ENCODE data around the gene IQSEC2.

The IQSEC2 gene

DNA sequence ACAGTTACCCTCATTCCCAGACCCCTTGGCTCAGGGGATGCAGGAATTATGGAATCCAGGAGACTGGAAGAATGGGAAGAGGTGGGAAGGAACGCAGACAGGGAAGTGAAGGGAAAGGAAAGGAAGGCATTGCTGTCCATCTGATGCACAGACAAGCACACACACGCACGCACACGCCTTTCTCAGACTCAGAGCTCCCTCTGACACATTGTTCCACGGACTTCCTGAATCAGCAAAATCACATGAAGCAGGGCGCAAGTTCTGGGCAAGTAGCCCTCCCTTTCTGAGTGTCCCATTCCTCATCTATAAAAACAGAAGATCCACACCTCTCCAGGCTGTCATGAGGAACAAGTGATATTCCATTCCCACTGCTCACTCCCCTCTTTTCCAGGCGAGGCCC is 13.2 kb downstream of the IQSEC2 start:
- no peak for DNase-seq (ENCODE audit: low read depth, low spot score)

DNA sequence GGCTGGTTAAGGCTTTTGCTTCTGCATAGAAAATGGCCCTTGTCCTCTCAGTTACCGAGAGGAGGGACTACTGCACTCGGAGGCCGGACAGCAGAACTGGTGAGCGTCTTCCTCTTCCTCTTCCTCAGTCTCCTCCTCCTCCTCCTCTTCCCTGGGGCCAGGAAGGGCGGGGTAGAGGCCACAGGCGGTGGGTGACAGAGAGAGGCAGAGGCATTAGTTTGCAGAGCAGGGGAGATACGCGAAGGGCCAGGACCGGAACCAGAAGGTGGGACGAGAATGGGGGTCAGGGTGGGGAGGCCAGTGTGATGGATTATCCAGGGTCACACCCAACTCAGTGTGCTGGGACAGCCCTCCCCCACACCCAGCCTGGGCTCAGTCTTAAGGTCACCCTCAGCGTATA is 14.5 kb downstream of the IQSEC2 start:
- no peak for DNase-seq (ENCODE audit: low read depth, low spot score)

DNA sequence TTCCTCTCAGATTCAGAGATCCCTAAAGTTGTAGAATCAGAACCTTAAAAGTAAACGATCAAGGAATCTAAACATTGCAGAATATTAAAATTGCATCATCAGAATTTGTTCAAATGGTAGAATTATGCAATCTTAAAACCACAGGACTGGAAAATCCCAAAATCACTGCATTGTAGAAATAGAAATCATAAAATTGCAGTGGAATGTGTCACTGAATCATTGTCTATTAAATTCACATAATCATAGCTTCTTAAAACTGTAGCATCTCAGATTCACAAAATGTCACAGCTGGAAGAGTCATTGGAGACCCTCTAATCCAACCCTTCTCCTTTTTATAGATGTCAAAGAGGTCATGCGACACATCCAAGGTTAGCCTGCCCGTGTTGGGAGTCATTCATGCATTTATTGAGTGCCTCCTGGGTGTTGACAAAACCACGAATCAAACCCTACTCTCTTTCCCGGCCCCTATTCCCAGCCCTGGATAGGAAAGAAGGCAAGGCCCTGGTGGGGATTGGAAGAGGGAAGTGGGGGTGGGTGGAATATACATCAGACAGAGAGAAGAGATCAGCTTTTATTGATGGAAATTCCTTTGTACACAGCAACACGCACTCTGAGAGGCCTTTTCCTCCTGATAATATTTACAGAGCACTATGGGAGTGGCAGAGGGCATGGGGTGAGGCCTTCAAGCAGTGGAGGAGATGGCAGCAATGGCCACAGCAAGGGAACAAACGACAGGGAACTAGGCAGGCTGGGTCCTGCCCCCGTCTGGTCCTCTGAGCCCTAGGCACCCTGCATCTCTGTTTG is 15.4 kb downstream of the IQSEC2 start:
- no peak for DNase-seq (ENCODE audit: low read depth, low spot score)

DNA sequence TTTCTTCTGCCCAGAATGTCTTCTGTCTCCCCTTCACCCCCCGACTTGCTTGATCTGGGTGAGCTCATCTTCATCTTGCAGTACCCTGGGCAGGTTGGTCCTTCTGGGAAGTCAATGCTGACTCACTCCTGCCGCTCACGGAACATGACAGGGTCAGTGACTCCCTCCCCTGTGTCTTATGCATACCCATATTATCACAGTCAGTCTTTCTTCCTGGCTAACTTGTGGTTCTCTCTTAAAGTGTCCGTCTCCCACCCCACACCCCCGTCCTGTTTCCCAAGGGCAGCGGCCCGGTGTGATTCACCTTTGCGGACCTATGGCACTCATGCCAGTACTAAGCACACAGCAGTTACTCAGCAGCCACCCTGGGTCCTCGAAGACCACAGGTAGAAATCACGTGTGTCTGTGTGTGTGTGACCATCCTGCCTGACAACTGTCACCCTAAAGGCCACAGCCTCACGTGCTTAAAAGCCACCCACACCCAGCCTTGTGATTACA is 17.7 kb downstream of the IQSEC2 start:
- no peak for DNase-seq (ENCODE audit: low read depth, low spot score)

DNA sequence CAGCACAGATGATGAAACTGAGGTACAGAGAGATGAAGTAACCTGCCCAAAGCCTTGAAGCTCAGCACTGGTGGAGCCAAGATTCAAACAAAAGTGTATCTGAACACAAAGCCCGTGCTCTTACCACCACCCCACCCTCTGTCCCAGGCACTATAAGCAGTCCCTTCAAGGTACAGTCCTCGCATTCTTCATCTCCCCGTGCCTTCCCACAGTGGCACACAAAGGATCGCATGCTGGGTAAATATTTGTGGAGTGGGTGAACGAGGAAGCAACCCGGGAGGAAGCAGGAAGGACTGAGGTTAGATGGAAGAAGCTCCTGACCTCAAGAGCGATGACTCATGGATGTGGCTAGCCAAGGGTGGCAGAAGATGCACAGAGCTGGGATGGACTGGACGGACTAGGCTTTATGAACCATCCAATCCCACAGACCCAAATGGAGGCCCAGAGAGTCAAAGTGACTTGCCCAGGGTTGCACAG is 18.4 kb downstream of the IQSEC2 start:
- DNase-seq (ENCODE audit: low read depth, low spot score), result no peak

DNA sequence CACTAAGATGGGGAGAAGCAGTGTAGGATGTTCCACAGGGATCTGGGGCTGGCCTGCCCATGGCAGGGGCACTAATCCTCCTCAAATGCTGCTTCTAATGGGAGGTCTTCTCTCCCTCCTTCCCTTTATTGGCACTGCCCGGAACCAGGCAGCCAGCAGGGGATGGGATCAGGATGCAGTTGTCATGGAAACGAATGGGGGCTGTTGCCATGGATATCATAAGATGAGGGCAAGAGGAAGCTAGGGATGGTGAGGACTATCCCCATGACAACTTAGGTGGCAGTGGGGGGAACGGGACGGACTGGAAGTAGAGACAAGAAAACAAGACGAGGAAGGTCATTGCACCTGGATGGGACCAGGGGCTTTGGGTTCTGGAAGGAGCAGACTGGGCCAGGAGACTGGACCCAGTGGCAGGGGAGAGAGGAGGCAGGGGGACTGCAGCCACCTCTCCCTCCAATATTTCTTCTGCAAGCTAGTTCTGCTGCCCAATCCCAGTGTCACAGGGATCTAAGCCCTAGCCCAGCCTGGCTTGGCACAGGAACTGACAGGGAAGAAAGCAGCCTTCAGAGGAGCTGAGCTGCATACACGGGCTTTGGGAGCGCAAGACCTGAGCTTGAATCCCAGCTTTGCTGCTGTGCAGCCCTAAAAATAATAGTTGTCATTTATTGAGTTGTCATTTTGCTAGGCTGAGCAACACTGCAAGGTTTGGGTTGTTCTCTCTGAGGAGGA is 19.0 kb downstream of the IQSEC2 start:
- no peak for DNase-seq (ENCODE audit: low read depth, low spot score)

DNA sequence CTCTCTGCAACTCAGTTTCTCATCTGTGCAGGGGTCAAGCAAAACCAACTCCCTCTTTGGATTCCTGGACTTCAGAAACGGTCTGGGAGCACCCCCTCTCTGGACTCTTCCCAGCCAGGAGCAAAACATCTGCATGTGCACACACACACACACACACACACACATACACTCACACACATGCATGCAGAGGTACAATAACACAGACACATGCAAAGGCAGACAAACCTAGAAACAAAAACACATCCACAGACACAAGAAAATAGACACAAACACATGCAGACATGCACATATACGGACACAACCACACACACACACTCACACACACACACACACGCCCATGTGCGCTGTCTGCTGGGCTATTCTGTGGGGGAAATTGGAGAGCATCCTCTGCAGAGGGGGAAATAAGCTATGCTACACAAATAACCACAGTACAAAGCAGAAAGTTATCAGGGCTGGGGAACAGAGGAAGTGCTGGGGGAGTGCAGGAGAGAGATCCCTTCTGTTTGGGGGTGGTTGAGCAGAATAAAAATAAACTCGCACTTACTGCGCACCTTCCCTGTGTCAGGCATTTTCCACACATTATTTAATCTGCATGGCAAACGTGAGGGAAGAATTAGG is 19.9 kb downstream of the IQSEC2 start:
- DNase-seq (ENCODE audit: low read depth, low spot score), result no peak

DNA sequence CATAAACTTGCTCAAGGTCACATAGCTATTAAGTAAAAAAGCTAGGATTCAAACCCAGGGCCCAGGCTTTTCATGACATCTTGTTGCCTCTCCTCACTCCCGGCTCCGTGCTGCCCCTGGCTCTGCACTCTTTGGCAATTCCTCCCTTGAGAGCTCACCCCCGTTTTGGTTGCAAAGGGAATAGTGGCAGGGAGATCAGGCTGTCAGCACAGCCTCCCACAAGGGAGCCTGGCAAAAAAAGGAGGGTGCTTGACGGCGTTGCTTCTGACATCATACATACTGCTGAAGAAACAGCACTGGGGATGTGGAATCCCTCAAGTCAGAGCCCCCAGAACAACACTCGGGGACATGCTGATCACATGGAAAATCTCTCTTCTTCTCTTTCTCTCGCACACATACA is 20.5 kb downstream of the IQSEC2 start:
- no peak for DNase-seq (ENCODE audit: low read depth, low spot score)

DNA sequence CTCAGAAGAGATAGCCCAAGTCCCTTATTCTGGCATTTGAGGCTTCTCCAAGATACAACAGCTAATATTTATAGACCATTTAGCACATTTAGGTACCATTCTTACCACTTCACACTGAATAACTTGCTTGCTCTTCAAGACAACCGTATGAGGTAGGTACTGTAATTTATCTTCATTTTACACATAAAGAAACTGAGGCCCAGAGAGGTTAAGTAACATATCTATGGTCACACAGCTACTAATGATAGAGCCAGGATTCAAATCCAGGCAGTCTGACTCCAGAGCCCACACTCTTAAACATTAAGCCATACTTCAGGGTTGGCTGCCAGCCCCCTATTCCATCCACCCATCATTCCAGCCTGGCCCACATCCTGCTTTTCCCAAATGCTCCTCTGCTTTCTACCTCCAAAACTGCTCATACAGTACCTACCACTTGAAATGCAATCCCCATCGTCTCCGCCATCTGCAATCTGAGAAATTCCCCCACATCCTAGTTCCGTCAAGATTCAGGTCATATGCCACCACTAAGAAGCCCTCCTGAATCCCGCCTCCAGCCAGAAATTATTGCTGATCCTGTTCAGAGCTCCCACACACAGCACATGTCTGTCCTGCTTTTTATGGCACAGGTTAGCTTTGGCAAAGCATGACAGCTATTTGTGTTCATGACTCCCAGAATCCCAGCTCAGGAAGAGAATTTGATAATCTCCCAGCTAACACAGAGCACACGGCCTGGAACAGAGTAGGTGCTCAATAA is 23.5 kb downstream of the IQSEC2 start:
- DNase-seq (ENCODE audit: low read depth, low spot score), result no peak

DNA sequence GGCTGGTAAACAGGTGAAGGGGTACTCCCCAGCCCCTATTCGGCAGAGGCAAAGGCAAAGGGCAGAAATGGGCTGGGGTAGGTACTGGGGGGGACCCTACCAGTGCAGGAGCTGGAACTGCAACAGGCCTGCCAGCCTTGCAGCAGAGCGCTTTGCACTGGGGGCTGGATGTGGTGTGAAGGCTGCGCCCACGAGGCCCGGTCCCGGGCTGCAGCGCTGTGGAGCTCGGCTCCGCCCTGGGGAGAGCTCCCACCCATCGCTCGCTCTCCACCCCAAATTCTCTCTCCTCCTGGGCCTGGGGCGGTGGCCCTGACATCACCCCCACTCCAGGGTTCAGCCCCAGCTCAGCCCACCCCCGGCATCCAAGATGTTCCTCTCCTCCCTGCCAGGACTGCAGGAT is 24.2 kb downstream of the IQSEC2 start:
- no peak for DNase-seq (ENCODE audit: low read depth, low spot score)

DNA sequence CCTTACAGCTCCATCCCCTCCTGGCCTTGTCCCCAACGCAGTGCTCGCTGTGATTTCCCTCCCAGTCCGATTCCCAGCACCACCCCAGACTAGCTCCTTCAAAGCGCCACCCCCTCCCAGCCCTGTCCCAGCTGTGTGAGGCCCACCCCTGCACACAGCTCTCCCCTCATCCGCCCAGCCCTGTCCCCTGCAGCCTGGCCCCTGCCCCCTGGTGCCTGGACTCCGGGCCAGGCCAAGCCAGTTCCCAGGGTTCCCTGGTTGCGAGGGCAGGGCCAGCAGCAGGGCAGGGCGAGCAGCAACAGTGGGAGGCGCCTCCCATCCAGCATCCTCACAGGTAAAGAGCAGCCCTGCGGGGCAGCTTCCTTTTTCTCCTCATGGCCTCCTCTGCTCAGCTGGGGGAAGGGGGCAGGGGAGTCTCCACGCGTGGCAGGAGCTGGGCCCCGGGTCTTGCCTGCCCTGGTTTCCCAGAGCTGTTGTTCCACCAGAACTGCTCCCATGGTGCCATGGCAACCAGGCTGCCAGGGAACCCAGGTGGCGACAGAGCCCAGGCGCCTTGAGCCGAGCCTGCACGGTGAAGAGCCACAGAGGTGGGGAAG is 24.8 kb downstream of the IQSEC2 start:
- DNase-seq (ENCODE audit: low read depth, low spot score), result peak; percentile 52

DNA sequence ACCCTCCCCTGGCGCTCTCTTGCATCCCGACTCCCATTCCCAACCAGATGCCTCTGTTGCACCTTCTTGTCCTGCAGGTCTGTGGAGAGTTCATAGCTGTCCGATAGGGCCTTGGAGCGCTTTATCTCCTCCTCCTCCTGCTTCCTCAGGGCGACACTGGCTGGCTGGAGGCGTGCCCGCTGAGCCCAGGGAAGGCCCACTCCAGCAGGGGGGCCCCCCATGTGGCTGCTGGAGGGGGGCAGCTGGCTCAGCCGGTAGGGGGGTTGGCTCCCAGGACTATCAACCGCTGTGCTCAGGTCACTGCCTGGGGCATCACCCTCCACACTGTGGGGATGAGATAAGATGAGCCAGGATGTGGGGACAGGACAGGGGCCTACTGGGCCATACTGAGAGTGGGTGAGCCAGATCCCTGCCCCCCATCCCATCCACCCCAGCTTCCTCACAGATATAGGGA is 25.6 kb downstream of the IQSEC2 start:
- no peak for DNase-seq (ENCODE audit: low read depth, low spot score)

DNA sequence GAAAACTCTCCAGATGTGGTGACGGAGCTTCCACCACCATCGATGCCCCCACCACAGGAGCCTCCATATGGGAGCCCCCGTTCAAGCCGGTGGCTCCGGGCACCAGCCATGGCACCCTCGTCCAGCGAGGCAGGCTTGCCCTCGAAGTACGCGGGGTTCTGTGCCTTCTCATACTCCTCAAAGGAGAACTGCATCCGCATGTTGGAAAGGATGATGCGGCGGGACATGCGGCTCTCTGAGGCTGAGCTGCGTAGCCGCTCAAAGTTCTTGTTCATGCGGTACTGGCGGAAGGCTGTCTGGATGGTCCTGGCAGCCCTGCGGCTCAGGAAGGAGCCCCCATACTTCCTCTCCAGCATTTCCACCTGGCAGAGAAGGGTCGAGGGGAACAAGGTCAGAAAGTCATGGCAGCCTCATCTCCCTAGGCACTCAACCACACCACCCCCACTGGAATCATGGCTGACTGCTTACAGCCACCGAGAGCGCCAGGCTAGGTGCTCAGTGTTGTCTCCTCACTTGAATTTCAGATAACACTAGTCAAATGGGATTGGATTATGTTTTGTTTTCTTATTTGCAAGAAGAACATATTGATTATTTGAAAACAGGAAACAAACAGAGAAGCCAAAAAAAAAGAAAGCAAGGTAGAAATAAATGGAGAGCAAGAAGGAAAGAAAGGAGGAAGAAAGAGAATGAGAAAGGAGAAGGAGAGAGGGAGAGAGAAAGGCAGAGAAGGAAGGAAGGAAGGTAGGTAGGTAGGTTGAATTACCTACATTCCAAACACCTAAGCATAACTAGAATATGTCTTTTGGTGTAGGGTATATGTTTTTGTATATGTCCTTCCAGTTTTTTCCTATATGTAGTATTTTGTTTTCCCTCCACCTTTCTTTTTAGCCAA is 26.6 kb downstream of the IQSEC2 start:
- DNase-seq (ENCODE audit: low read depth, low spot score), result no peak

DNA sequence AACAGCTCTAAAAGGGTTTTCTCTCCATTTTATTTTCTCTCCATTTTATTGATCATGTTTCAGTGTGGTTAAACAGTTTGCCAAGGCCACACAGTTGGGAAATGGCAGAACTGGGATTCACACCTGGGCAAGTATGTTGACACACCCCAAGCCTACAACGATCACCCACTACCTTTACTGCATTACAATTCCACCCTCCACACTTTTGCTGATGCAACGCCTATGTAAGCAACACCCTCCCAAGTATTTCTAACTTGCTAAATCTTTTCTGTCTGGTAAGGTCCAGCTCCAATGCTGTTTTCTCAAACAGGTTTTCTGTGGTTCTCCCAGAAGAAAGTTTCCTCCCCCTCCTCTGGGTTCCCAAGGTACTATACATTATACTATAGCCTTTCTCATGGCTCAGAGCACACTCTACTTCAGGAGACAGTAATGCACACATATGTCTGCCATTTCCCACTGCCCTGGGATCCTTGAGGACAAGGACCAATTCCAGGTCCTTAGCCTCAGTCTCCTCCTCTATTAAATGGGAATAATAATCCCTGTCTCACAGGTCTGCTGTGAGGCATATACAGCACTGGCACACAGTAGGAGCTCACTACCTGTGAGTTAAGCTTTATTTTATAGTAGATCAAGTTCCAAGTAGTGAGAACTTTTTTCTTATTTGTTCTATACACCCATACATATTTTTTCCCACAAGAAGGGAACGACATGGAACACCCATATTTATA is 27.9 kb downstream of the IQSEC2 start:
- DNase-seq (ENCODE audit: low read depth, low spot score), result no peak

DNA sequence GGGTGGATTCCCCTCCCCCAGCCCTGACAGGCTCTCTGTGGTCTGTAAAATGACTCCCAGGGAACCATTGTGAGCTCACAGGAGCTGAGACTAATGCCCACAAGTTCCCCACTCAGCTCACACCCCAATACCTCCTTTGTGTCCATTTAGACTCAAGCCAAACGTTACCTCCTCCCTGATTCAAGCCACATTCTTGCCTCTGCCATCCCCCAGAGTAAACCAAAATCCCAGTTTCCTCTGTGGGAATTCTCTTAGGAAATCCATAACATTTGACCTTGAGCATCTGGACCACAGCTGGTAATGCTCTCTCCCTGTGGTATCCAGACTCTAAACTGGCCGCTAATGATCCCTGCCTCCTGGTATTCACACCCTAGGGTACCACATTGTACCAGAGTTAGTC is 30.1 kb downstream of the IQSEC2 start:
- no peak for DNase-seq (ENCODE audit: low read depth, low spot score)

DNA sequence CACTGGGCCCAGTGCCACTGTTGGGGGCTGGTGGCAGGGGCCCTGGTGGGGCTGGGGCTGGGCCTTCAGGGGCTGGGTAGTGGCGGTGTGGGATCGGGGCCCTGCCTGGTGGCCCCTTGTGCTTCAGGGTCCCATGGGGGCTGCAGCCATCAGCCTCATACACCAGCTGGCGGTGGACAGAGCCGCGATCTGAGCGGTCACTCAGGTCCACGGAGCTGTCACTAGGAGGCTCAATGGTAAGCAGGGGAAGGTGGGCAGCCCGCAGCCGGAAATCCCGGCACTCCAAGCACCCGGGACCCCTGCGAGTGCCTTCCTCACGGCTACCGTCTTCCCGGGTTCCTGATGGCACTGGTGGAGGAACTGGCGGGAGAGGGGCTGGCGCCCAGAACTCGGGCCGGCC is 30.8 kb downstream of the IQSEC2 start:
- no peak for DNase-seq (ENCODE audit: low read depth, low spot score)

DNA sequence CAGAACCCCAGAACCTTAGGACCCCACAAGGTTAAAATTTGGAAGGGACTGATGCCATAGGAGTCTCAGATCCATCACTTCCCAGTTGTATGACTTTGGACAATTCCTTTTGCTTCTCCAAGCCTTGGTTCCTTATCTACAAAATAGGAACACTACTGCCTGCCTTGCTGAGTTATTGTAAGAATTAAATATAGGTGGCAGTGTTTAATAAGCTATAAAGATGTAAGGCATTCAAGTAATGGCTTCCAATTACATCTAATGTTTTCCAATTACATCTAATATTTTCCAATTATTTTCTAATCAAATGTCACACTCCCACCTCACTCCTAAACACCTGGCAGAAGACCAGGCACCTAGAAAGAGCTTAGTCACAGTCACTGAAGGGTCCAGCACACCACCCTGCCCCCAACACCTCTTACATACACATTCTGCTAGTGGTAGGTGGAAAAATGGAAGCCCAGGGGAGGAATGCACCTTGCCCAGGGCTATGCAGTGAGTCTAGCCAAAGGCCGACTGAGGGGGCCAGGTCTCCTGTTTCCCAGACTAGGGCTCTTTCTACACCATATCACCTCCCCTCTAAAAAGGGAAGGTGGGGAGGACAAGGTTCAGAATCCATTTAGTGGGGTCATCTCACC is 31.9 kb downstream of the IQSEC2 start:
- peak; percentile 41 for DNase-seq (ENCODE audit: low read depth, low spot score)

DNA sequence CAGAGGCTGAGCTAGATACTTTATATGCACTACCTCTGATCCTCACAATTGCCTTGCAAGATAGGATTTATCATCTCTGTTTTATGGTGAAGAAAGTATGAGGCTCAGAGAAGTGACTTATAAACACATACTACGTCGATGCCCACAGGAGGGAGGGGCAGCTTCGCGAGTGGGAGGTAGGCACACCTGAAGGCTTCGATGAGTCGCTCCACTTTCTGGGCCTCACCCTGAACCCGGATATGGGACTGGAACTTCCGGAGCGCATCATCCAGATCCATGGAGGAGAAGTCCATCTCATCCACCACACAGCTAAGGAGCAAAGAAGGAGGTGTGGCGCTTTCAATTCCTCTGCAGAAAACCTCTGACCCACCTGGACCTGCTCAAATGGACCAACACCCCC is 33.5 kb downstream of the IQSEC2 start:
- DNase-seq (ENCODE audit: low read depth, low spot score), result no peak

DNA sequence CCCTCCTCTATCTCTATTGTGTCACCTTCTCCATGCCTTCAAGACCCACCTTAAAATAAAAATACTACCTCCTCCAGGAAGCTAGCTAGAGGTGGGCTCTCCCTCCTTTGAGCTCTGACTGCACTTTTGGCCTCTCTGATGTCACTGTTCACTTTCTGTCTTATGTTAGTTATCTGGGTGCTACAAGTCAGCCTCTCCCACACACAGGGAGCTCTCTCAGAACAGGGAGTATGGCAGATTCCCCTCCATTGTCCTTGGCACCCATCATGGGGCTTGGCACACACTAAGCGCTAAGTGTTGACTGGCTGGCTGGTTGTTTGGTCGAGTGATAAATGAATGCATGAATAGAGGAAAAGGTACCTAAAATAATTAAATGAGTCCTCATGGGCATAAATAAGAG is 35.2 kb downstream of the IQSEC2 start:
- DNase-seq (ENCODE audit: low read depth, low spot score), result no peak

Measured in ELF-1 (cell line).